Measurements from ENCODE around the gene PANX2. TPM values are rescaled to one million over a fixed set of nuclear protein-coding genes. Genes with fewer than 3 reads are reported as not detected.

Gene PANX2
- total and polyA plus RNA-seq, 2 donors (not counting 1 experiment from before 2014, with no cell fraction given) = 0.04 to 0.59 TPM

DNA sequence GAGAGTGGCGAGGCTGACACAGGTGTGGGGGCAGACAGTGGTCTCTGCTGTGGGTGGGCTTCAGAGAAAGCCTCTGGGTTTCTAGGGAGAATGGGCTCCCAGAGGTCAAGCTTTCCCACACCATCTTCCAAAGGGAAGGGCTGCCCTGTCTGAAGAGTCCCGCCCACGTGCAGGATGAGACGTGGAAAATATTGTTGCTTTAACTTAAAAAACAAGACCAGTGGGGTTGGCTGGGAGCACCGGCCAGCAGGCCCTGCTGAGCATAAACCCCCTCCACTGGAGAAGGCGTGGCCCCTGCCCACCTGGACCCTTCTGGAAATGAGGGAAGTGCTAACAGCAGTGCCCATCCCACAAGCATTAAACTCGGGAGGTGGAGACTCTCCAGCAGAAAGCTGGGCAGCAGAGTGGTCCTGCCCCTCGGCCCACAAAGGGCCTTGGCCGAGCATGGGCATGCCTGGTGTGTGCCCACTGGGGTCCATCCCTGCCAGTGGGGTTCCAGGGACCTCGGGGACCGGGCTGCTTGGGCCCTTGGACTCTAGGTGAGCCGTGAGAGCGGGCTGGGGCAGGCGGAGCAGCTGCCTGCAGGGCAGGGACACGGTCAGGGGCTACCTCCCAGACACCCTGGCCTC lies 45.6 kb downstream of the PANX2 start:
- Histone ChIP-seq H3K27me3 (replicated peaks in 1 of 4; ENCODE audit: control extremely low read depth in 1 of 4, control insufficient read depth in 3 of 4, insufficient read depth in 4 of 4, low read length in 3 of 4) (no peaks in the 10 kb centered on the region), H4K20me1 (ENCODE audit: control insufficient read depth, insufficient read depth, low read length, poor library complexity, severe bottlenecking) (peaks cover 39% of the 10 kb centered on the region), H3K4me3 (ENCODE audit: control extremely low read depth in 1 of 5, extremely low read depth in 1 of 5, insufficient read depth in 1 of 5, low read depth in 2 of 5, low read length in 4 of 5) (no peak overlapping the region), H3K4me1 (ENCODE audit: control insufficient read depth in 2 of 2, insufficient read depth in 2 of 2, low read length in 2 of 2) (no peaks in the 10 kb centered on the region), H2AFZ (ENCODE audit: insufficient read depth, low read depth, low read length, poor library complexity, severe bottlenecking) (no peak overlapping the region), H3K4me2 (replicated peaks; ENCODE audit: low read depth, low read length, poor library complexity, severe bottlenecking) (no peak overlapping the region), H3K27ac (ENCODE audit: low read length in 2 of 2) (no peak overlapping the region), H3K36me3 (replicated peaks in 1 of 2; ENCODE audit: control extremely low read depth in 1 of 2, control insufficient read depth in 1 of 2, extremely low read depth in 1 of 2, insufficient read depth in 2 of 2, low read length in 1 of 2) (peaks cover 0 to 71% of the 10 kb centered on the region in 2 experiments), H3K9me3 (ENCODE audit: control extremely low read depth in 1 of 3, control insufficient read depth in 2 of 3, insufficient read depth in 1 of 3, low read length in 2 of 3) (no peaks in the 10 kb centered on the region), H3K9ac (ENCODE audit: low read length) (no peak overlapping the region), H3K79me2 (ENCODE audit: control insufficient read depth, insufficient read depth, low read length) (peaks cover 15% of the 10 kb centered on the region)
- no peaks in the 10 kb centered on the region for H3K27me3 Mint-ChIP-seq
- ChIA-PET POLR2A (no interaction called here), CTCF (interaction anchor here (0.8 to 6.4 kb wide), 2 partner anchors 68 to 158 kb away, joined by 3 to 57 read pairs; partner anchors contain the start of gene TTLL8)
- H3K9me3 Mint-ChIP-seq (ENCODE audit: insufficient read depth) = no peaks in the 10 kb centered on the region
- TF ChIP-seq CTCF (IDR thresholded peaks at IDR 0.05) (no peak), EZH2 (IDR thresholded peaks at IDR 0.05; ENCODE audit: borderline replicate concordance, insufficient read depth, low read depth, low read length, poor library complexity, severe bottlenecking) (no peak)
- intact Hi-C loops (cut with micrococcal nuclease) = no loop called here
- H3K27ac Mint-ChIP-seq = no peak overlapping the region
- peaks cover 4% of the 10 kb centered on the region for H3K4me1 Mint-ChIP-seq
- no peak overlapping the region for H3K4me3 Mint-ChIP-seq
- no peak for DNase-seq
- 93% methylated on average over 11 of the region's 15 CpGs for WGBS (ENCODE audit: insufficient coverage)
- ATAC-seq (ENCODE audit: low read depth) = no peak

DNA sequence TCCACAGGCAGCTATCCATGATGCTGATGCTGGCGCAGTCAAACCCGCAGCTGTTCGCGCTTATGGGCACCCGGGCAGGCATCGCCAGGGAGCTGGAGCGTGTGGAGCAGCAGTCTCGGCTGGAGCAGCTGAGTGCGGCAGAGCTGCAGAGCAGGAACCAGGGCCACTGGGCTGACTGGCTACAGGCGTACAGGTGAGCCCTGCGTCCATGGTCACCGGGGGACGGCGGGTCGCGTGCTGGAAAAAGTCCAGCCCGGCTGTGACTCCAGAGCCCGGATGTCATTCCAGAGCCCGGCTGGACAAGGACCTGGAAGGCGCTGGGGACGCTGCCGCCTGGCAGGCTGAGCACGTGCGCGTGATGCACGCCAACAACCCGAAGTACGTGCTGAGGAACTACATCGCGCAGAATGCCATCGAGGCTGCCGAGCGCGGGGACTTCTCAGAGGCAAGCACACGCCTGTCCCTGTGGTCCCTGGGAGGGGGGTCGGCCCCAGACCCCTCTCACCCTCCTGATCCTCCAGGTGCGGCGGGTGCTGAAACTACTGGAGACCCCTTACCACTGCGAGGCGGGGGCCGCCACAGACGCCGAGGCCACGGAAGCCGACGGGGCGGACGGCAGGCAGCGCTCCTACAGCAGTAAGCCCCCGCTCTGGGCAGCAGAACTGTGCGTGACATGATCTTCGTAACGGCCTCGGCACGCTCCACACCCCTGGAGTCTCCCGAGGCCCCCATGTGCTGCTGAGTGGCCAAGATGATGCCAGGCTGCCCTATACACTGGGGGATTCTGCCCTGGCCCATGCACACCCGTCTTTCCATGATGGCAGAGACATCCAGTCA lies 46.4 kb downstream of the PANX2 start:
- H3K4me1 Mint-ChIP-seq = peaks cover 4% of the 10 kb centered on the region
- ChIA-PET CTCF (no interaction called here), POLR2A (no interaction called here)
- no peak overlapping the region for H3K27ac ChIP-seq (ENCODE audit: low read length in 2 of 2)
- intact Hi-C loops (cut with micrococcal nuclease) = no loop called here
- H3K79me2 ChIP-seq (ENCODE audit: control insufficient read depth, insufficient read depth, low read length) = peaks cover 12% of the 10 kb centered on the region
- H4K20me1 ChIP-seq (ENCODE audit: control insufficient read depth, insufficient read depth, low read length, poor library complexity, severe bottlenecking) = peaks cover 34% of the 10 kb centered on the region
- H3K36me3 ChIP-seq (replicated peaks in 1 of 2; ENCODE audit: control extremely low read depth in 1 of 2, control insufficient read depth in 1 of 2, extremely low read depth in 1 of 2, insufficient read depth in 2 of 2, low read length in 1 of 2) = peaks cover 0 to 75% of the 10 kb centered on the region in 2 experiments
- no peaks in the 10 kb centered on the region for H3K27me3 Mint-ChIP-seq
- no peak overlapping the region for H3K4me3 Mint-ChIP-seq
- no peaks in the 10 kb centered on the region for H3K27me3 ChIP-seq (replicated peaks in 1 of 4; ENCODE audit: control extremely low read depth in 1 of 4, control insufficient read depth in 3 of 4, insufficient read depth in 4 of 4, low read length in 3 of 4)
- H3K9ac ChIP-seq (ENCODE audit: low read length) = no peak overlapping the region
- TF ChIP-seq EZH2 (IDR thresholded peaks at IDR 0.05; ENCODE audit: borderline replicate concordance, insufficient read depth, low read depth, low read length, poor library complexity, severe bottlenecking) (no peak), CTCF (IDR thresholded peaks at IDR 0.05) (no peak)
- no peaks in the 10 kb centered on the region for H3K9me3 Mint-ChIP-seq (ENCODE audit: insufficient read depth)
- H3K4me2 ChIP-seq (replicated peaks; ENCODE audit: low read depth, low read length, poor library complexity, severe bottlenecking) = no peak overlapping the region
- H3K4me1 ChIP-seq (ENCODE audit: control insufficient read depth in 2 of 2, insufficient read depth in 2 of 2, low read length in 2 of 2) = no peaks in the 10 kb centered on the region
- no peaks in the 10 kb centered on the region for H3K9me3 ChIP-seq (ENCODE audit: control extremely low read depth in 1 of 3, control insufficient read depth in 2 of 3, insufficient read depth in 1 of 3, low read length in 2 of 3)
- H2AFZ ChIP-seq (ENCODE audit: insufficient read depth, low read depth, low read length, poor library complexity, severe bottlenecking) = no peak overlapping the region
- no peak overlapping the region for H3K4me3 ChIP-seq (ENCODE audit: control extremely low read depth in 1 of 5, extremely low read depth in 1 of 5, insufficient read depth in 1 of 5, low read depth in 2 of 5, low read length in 4 of 5)
- ATAC-seq (ENCODE audit: low read depth) = no peak
- 98% methylated on average over 57 of the region's 57 CpGs for WGBS (ENCODE audit: insufficient coverage)
- DNase-seq = no peak
- H3K27ac Mint-ChIP-seq = peak overlapping the region; percentile 50
